HepG2 (cell line): ENCODE measurements around the gene NCOR2. TPM values are rescaled to one million over a fixed set of nuclear protein-coding genes. Genes with fewer than 3 reads are reported as not detected.

Experiments used
- ATAC-seq: fragments of 200-7000 bp; cut with Tn5 transposase; 3 replicates; pipeline ENCODE4 v1.9.1; 2020; ENCODE audit warnings: mild to moderate bottlenecking, moderate library complexity
- BruUV-seq: library from RNA; stranded (reverse); fragments of 400-500 nt; replicated peaks from 2 replicates; lab custom pipeline; 2021; lab: Mats Ljungman, UMichigan
- CTCF ChIA-PET: fragments of 300-600 bp; formaldehyde crosslinking; extraction: SDS; loops from one replicate; lab custom pipeline; 2021; ENCODE audit warnings: low total read pairs, inconsistent platforms, low intra/inter-chr PET ratio; lab: Yijun Ruan, JAX
- POLR2A ChIA-PET: fragments of 350-600 bp; sonication (Branson Sonifier 250); formaldehyde crosslinking; loops from one replicate; lab custom pipeline; 2020; ENCODE audit warnings: antibody characterized with exemption, inconsistent platforms; lab: Yijun Ruan, JAX
- DNase-seq: peaks from one replicate; pipeline ENCODE4 v3.0.0-alpha.2; 2015; ENCODE audit warnings: low spot score
- FAIRE-seq: peaks from 3 replicates; lab custom pipeline; 2011; peaks lifted over from hg19 to GRCh38; lab: Jason Lieb, UNC
- H2AFZ ChIP-seq: one replicate; pipeline ENCODE4 v1.6.1; 2011; ENCODE audit warnings: low read length, inconsistent platforms
- H3K27ac ChIP-seq: fragments of 300-600 bp; 3 replicates; pipeline ENCODE4 v1.8.0; 2011; ENCODE audit warnings: mixed run types, mild to moderate bottlenecking, mixed read lengths, low read length, inconsistent platforms; ENCODE audit not compliant: insufficient read depth; ENCODE audit errors: extremely low read length
- H3K27me3 ChIP-seq, 2 experiments: fragments of 200-600 bp in 1 of 2; 2 replicates in 1 of 2; 3 replicates in 1 of 2; pipeline versions ENCODE4 v1.6.0 to v1.8.0; 2011; ENCODE audit warnings: low read length in 2 of 2, mild to moderate bottlenecking in 2 of 2, moderate library complexity in 2 of 2, inconsistent platforms in 1 of 2; ENCODE audit not compliant: insufficient read depth in 2 of 2, control insufficient read depth in 1 of 2
- H3K36me3 ChIP-seq, 2 experiments: fragments of 200-600 bp in 1 of 2; replicated peaks in 1 of 2; 2 replicates in 1 of 2; 3 replicates in 1 of 2; pipeline versions ENCODE4 v1.5.1 to v1.8.0; 2011; ENCODE audit warnings: low read length in 2 of 2, inconsistent platforms in 1 of 2; ENCODE audit not compliant: insufficient read depth in 2 of 2, control insufficient read depth in 1 of 2
- H3K4me1 ChIP-seq: 2 replicates; pipeline ENCODE4 v1.5.1; 2012; ENCODE audit warnings: low read length, inconsistent platforms; ENCODE audit not compliant: insufficient read depth
- H3K4me2 ChIP-seq: 2 replicates; pipeline ENCODE4 v1.6.0; 2011; ENCODE audit warnings: low read depth, low read length, inconsistent platforms
- H3K4me3 ChIP-seq, 3 experiments: fragments of 200-600 bp in 1 of 3; sonication (generic), shearing (Covaris generic) in 1 of 3; replicated peaks in 1 of 3; 2 replicates each; pipeline ENCODE4 v1.5.1; 2011 to 2016; ENCODE audit warnings: low read length in 3 of 3, inconsistent platforms in 2 of 3, low read depth in 2 of 3, mild to moderate bottlenecking in 2 of 3, control low read depth in 1 of 3, mixed read lengths in 1 of 3; ENCODE audit not compliant: insufficient read depth in 1 of 3
- H3K79me2 ChIP-seq: one replicate; pipeline ENCODE4 v1.6.1; 2011; ENCODE audit warnings: low read length, inconsistent platforms; ENCODE audit not compliant: insufficient read depth
- H3K9ac ChIP-seq: 2 replicates; pipeline ENCODE4 v1.6.0; 2011; ENCODE audit warnings: mild to moderate bottlenecking, low read depth, low read length, inconsistent platforms; ENCODE audit not compliant: insufficient read depth
- H3K9me3 ChIP-seq: 2 replicates; pipeline ENCODE4 v1.5.1; 2012; ENCODE audit warnings: mild to moderate bottlenecking, low read length
- H4K20me1 ChIP-seq: 2 replicates; pipeline ENCODE4 v1.6.0; 2011; ENCODE audit warnings: inconsistent platforms, mild to moderate bottlenecking, low read length, moderate library complexity; ENCODE audit not compliant: insufficient read depth
- FOXK1 ChIP-seq: sonication (generic); formaldehyde crosslinking; IDR thresholded peaks from 2 replicates; pipeline ENCODE4 v1.4.0; 2020; ENCODE audit warnings: low read depth, missing genetic modification reagents, borderline replicate concordance
- GABPB1 ChIP-seq: IDR thresholded peaks from 2 replicates; pipeline ENCODE4 v1.6.1; 2016; ENCODE audit warnings: mild to moderate bottlenecking, missing genetic modification reagents, moderate library complexity, missing compliant biosample characterization
- HDAC6 ChIP-seq: fragments of 200-600 bp; sonication (generic); IDR thresholded peaks from 2 replicates; pipeline ENCODE4 v1.7.0; 2017; ENCODE audit warnings: mild to moderate bottlenecking, antibody characterized with exemption, low read length, low read depth
- JARID2 ChIP-seq: sonication (generic); formaldehyde crosslinking; IDR thresholded peaks from 2 replicates; pipeline ENCODE4 v1.8.1; 2023; ENCODE audit warnings: missing genetic modification reagents, inconsistent platforms; ENCODE audit not compliant: insufficient replicate concordance
- MBNL3 ChIP-seq: fragments of 250-450 bp; sonication (Bioruptor Pico); conservative IDR thresholded peaks from 2 replicates; pipeline ENCODE4 v1.8.0; 2022; ENCODE audit warnings: mild to moderate bottlenecking, inconsistent platforms
- NONO ChIP-seq, 2 experiments: fragments of 450-650 bp in 1 of 2; sonication (generic) in 1 of 2; formaldehyde crosslinking in 1 of 2; IDR thresholded peaks in 1 of 2; conservative IDR thresholded peaks in 1 of 2; 2 replicates each; pipeline versions ENCODE4 v1.6.1 to v1.8.0; 2017 to 2022; ENCODE audit warnings: mild to moderate bottlenecking in 1 of 2, missing genetic modification reagents in 1 of 2, moderate library complexity in 1 of 2
- PHF21A ChIP-seq: sonication (generic); formaldehyde crosslinking; IDR thresholded peaks from 2 replicates; pipeline ENCODE4 v1.5.0; 2020; ENCODE audit warnings: mild to moderate bottlenecking, missing genetic modification reagents
- RARA ChIP-seq: IDR thresholded peaks from 2 replicates; pipeline ENCODE4 v1.6.1; 2016; ENCODE audit warnings: missing genetic modification reagents, missing compliant biosample characterization
- RFX3 ChIP-seq: IDR thresholded peaks from 2 replicates; pipeline ENCODE4 v1.6.1; 2016; ENCODE audit warnings: missing biosample characterization, missing genetic modification reagents
- SMYD3 ChIP-seq: sonication (generic); formaldehyde crosslinking; IDR thresholded peaks from 2 replicates; pipeline ENCODE4 v1.8.1; 2023; ENCODE audit warnings: mild to moderate bottlenecking, missing genetic modification reagents
- STAT5B ChIP-seq: sonication (generic); formaldehyde crosslinking; IDR thresholded peaks from 2 replicates; pipeline ENCODE4 v1.4.0; 2020; ENCODE audit warnings: missing genetic modification reagents
- ZNF33B ChIP-seq: sonication (generic); formaldehyde crosslinking; IDR thresholded peaks from 2 replicates; pipeline ENCODE4 v1.5.1; 2020; ENCODE audit warnings: mild to moderate bottlenecking, missing genetic modification reagents
- ZNF550 ChIP-seq: sonication (generic); formaldehyde crosslinking; IDR thresholded peaks from 2 replicates; pipeline ENCODE4 v1.4.0; 2020; ENCODE audit warnings: mild to moderate bottlenecking, missing genetic modification reagents, borderline replicate concordance
- ZNF724P ChIP-seq: sonication (generic); formaldehyde crosslinking; IDR thresholded peaks from 2 replicates; pipeline ENCODE4 v1.8.0; 2022; ENCODE audit warnings: missing genetic modification reagents, borderline replicate concordance
- ZNF891 ChIP-seq: sonication (generic); formaldehyde crosslinking; IDR thresholded peaks from 2 replicates; pipeline ENCODE4 v1.5.0; 2020; ENCODE audit warnings: mild to moderate bottlenecking, missing genetic modification reagents
- WGBS: methylation state at CpG from one replicate; pipeline ENCODE4 v1.1.6; 2017; ENCODE audit warnings: low lambda C conversion rate; 5-methylcytosine and 5-hydroxymethylcytosine counted together
- in situ Hi-C: cut with HindIII; loops from 2 replicates; pipeline ENCODE4 v1.10.0; 2017; ENCODE audit warnings: low pct_unique_long_range_greater_than_20kb; ENCODE audit not compliant: extremely low pct_ligation_motif_present
- intact Hi-C: fragments of 100-400 bp; cut with micrococcal nuclease; formaldehyde crosslinking; loops from one replicate; pipeline ENCODE4 v1.10.0; 2022; ENCODE audit not compliant: unreplicated experiment
- polyA plus RNA-seq, 8 experiments: library from polyadenylated mRNA; depleted of rRNA in 3 of 8; stranded (reverse) in 7 of 8; unstranded in 1 of 8; fragments of >200 nt; fragmentation: Illumina TruSeq in 4 of 8; extraction: Trizol in 4 of 8; gene quantifications; 2 replicates each; pipeline versions ENCODE4 v1.2.1 to v1.2.3, GENCODE V29; 2011 to 2016; ENCODE audit warnings: low read depth in 4 of 8, missing spikeins in 1 of 8, mixed read lengths in 1 of 8; ENCODE audit not compliant: insufficient read depth in 1 of 8
- total RNA-seq, 5 experiments: library from RNA; depleted of rRNA; stranded (reverse); fragments of >200 nt; fragmentation: Illumina TruSeq; extraction: Trizol; gene quantifications; 2 replicates each; pipeline ENCODE4 v1.2.3, GENCODE V29; 2016; ENCODE audit warnings: low read depth in 1 of 5
- TF ChIP-seq, protein P1 (sequence below): sonication (generic); formaldehyde crosslinking; IDR thresholded peaks from 2 replicates; pipeline ENCODE4 v1.4.0; 2020; ENCODE audit warnings: mild to moderate bottlenecking, missing genetic modification reagents
- TF ChIP-seq, protein P2 (sequence below): sonication (generic); formaldehyde crosslinking; IDR thresholded peaks from 2 replicates; pipeline ENCODE4 v1.4.0; 2020; ENCODE audit warnings: missing genetic modification reagents
- TF ChIP-seq, protein P3 (sequence below): sonication (generic); formaldehyde crosslinking; IDR thresholded peaks from 2 replicates; pipeline ENCODE4 v1.5.0; 2020; ENCODE audit warnings: mild to moderate bottlenecking, missing genetic modification reagents

NCOR2 gene
- total and polyA plus RNA-seq, 2 of the 13 experiments (the other 11 are each of a cell fraction or from before 2014, with no cell fraction given), result 4.5 to 5.7 TPM

DNA sequence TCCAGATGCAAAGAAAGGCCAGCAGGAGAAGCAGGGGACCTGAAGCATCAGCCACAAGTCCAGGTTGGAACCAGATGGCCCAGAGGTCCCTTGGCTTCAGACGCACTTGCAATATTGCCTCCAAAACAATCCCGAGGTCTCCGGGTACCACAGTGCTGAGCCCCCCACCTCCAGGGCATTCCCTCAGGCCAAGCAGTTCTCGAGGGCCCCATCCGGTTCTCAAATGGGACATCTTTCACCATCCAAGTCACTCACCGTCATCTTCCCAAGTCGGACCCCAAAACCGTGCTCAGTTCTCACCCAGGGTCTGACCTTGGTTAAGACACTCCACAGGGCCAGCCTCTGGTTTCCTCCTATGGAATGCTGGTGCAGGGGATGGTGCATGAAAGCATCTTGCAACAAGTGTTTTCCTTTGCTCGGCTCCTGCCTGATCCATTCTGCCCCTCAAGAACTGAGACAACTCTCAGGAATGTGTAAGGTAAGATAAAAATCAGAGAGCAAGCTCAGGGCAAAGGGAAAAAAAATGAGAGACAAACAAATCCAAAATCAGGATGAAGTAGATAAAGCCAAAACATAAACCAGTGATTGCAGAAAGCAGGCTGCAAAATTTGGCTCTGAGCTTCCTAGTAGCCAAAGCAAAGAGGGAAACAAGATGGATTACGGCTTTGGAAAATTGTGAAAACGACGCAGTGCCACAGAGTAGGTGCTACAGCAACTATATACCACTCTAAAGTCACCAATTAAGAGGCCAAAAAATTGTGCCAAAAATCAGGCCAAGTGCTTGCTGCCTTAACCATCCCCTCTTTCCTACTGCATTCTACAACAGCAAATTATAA is 8.0 kb downstream of the NCOR2 start (continued):
- TF ChIP-seq, protein P1, sequence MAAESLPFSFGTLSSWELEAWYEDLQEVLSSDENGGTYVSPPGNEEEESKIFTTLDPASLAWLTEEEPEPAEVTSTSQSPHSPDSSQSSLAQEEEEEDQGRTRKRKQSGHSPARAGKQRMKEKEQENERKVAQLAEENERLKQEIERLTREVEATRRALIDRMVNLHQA (CRISPR knock-in tag), result no peak

DNA sequence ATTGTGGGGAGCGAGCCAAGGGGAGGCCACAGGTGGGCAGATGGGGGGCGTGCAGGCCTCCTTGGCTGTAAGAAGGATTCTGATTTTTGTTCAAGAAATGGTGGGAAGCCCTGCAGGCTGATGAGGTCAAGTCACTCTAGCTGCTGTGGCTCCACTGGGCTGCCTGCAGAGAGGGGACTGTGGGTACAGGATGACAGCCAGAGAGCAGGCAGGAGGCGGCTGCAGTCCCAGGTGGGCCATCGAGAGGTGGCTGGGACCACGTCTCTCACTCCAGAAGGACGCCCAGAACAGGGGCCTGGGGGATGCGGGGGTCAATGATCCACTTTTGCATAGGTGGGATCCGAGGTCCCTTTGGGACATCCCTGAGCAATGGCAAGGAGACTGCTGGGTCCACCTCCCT is 9.1 kb downstream of the NCOR2 start:
- CTCF ChIA-PET, result no interaction called here

More for the DNA sequence above, 9.1 kb downstream of the NCOR2 start:
- no peak for FAIRE-seq
- no peak overlapping the region for H3K9ac ChIP-seq
- peaks cover 76% of the 10 kb centered on the region for H3K79me2 ChIP-seq
- no peak overlapping the region for H3K4me2 ChIP-seq
- H2AFZ ChIP-seq, result no peak overlapping the region
- POLR2A ChIA-PET, result no interaction called here
- no peak for DNase-seq
- no peaks in the 10 kb centered on the region; a peak in 1 of 5 replicates for H3K36me3 ChIP-seq
- H4K20me1 ChIP-seq, result peaks cover 31% of the 10 kb centered on the region
- no TSS peak for BruUV-seq
- H3K27me3 ChIP-seq, result no peaks in the 10 kb centered on the region
- intact Hi-C loops, result no loop called here
- H3K9me3 ChIP-seq, result no peaks in the 10 kb centered on the region
- 100% methylated on average over 4 of the region's 8 CpGs for WGBS
- peaks cover 8% of the 10 kb centered on the region; the same call in 1 of the 2 replicates for H3K4me1 ChIP-seq
- H3K27ac ChIP-seq, result no peak overlapping the region
- no peak for ATAC-seq
- in situ Hi-C loops, result no loop called here
- TF ChIP-seq MBNL3 (CRISPR knock-in tag) (no peak), NONO (IDR thresholded peaks at IDR 0.05) (no peak), NONO (CRISPR knock-in tag; conservative IDR thresholded peaks at IDR 0.05) (no peak), ZNF891 (no peak), GABPB1 (CRISPR knock-in tag) (no peak), ZNF550 (CRISPR knock-in tag) (no peak), ZNF724P (CRISPR knock-in tag) (no peak), ZNF33B (no peak), HDAC6 (no peak), STAT5B (CRISPR knock-in tag) (no peak), JARID2 (CRISPR knock-in tag) (no peak), RFX3 (no peak), RARA (no peak), SMYD3 (CRISPR knock-in tag) (no peak), FOXK1 (CRISPR knock-in tag) (no peak), PHF21A (CRISPR knock-in tag) (no peak)
- TF ChIP-seq, protein P2, sequence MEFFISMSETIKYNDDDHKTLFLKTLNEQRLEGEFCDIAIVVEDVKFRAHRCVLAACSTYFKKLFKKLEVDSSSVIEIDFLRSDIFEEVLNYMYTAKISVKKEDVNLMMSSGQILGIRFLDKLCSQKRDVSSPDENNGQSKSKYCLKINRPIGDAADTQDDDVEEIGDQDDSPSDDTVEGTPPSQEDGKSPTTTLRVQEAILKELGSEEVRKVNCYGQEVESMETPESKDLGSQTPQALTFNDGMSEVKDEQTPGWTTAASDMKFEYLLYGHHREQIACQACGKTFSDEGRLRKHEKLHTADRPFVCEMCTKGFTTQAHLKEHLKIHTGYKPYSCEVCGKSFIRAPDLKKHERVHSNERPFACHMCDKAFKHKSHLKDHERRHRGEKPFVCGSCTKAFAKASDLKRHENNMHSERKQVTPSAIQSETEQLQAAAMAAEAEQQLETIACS, result no peak
- TF ChIP-seq, protein P3, sequence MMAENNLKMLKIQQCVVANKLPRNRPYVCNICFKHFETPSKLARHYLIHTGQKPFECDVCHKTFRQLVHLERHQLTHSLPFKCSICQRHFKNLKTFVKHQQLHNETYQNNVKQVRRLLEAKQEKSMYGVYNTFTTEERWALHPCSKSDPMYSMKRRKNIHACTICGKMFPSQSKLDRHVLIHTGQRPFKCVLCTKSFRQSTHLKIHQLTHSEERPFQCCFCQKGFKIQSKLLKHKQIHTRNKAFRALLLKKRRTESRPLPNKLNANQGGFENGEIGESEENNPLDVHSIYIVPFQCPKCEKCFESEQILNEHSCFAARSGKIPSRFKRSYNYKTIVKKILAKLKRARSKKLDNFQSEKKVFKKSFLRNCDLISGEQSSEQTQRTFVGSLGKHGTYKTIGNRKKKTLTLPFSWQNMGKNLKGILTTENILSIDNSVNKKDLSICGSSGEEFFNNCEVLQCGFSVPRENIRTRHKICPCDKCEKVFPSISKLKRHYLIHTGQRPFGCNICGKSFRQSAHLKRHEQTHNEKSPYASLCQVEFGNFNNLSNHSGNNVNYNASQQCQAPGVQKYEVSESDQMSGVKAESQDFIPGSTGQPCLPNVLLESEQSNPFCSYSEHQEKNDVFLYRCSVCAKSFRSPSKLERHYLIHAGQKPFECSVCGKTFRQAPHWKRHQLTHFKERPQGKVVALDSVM, result no peak
- no peak overlapping the region for H3K4me3 ChIP-seq
